ENCODE results near the gene RNASET2.

Gene RNASET2, protein sequence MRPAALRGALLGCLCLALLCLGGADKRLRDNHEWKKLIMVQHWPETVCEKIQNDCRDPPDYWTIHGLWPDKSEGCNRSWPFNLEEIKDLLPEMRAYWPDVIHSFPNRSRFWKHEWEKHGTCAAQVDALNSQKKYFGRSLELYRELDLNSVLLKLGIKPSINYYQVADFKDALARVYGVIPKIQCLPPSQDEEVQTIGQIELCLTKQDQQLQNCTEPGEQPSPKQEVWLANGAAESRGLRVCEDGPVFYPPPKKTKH

GRCh38 chr6:166956444-166957086 is at the start of gene RNASET2:
TSS of gene RNASET2 (minus strand) at chr6:166956550. CDS start at chr6:166956182, 368 bp downstream.
- peak; percentile 100 for DNase-seq

GRCh38 chr6:167005350-167006159 is 49.2 kb upstream of the RNASET2 start:
- no peak for DNase-seq

DNA sequence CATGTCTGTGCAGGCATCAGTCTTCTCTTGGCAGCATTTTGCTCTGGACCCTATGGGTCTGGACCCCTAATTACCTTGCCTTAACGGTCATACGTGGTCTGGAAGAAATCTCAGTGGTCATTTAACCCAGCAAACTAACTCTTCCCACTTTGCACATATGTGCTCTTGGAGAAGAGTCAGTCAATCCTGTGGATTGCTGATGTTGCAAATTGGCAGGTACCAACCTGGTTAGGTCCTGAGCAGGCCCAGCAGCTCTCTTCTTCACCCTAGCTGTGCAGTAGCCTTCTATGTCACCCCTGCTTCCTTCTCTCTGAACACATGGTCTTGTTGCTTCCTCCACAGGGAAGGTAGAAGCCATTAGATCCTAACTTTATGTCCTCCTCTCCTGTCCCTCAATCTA is 44.4 kb upstream of the RNASET2 start:
- DNase-seq = no peak

DNA sequence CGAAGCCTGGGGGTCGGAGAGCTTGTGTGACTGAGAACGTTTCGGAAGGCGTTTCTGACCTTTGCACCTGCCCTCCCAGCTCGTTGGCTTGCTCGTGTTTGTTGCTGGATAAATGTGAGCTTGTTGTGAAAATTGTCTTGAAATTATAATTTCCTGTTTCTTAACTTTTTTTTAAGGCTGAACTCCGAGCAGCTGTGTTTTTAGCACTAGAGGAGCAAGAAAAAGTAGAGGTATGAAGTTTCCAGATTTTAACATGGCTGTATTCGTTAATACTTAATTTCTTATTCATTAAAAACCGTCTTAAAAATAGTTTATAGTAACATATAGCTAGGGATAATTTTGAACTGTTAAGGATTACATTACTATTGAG is 43.5 kb upstream of the RNASET2 start:
- DNase-seq = no peak

DNA sequence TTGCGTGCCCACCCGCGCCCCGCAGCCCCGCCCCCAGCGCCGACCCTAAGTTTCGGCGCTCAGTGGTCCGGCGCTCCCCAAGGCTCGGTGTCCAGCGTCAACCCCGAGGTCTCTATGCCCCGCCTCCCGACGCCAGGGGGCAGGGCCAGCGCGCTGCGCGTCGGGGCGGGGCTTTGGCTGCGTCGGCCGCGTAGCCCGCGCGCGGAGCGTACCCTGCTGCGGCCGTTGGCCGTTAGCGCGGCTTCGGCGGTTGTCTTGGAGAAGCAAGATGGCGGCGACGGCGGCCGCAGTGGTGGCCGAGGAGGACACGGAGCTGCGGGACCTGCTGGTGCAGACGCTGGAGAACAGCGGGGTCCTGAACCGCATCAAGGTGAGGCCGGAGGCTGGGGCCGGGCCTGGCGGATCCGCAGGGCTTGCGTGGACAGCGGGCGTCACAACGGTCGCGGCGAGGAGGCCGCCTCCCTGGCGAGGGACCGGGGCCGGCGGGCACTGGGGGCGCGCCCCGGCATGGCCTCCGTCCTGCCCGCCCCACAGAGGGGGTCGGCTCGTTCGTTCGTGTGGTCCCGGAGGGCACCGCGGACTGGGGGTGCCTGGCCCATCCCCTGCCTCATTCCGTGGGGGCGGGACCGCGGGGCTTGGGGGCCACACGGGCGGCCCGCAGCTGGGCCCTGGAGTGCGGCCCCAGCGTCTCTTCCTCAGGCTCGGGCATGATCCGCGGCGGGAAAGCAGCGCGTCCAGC is 43.0 kb upstream of the RNASET2 start, which contains the start of gene CEP43:
Gene CEP43 (plus strand): TSS at position 253 of the 739 bp plus-strand sequence. CDS start 16 bp downstream, at position 269.
- peak; percentile 88 to 91 for DNase-seq

DNA sequence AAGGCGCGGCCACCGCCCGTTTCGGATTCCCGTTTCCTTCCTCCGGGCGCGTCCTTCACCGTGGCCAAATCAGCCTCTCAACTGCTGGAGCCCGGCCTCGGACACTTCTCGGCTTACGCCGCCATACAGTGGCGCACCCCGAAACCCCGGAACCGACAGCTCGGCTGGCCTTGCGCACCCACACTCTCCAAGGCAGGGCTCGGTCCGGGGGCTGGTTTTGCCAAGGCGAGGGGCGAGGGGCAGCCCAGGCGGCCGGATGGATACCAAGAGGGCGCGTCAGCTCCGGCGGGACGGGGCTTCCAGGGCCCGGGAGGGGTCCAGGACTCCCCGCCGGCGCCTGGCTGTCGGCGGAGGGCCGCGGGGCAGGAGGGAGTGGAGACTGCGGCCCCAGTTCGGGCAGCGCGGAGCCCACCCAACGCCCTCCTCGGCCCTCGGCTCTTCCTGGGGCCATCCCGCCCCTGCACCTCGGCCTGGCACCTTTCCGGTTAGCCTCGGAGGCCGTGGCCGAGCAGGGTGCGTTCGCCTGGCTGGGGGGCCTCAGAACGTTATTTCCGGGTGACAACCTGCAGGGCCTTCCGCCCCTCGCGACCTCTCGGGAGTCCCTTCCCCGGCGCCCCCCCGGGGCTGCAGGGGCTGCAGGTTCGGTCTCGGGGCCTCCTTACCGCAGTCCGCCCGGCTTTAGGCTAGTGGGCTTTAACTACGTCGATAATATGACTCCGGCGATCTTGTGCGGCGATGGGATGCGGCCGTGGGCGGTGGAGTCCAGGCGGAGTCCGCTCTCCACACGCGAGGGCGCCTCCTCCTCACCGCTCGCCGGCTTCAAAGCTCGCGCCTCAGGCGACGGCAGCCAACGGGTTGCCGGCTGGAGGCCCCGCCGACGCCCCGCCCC is 42.1 kb upstream of the RNASET2 start:
- DNase-seq = peak; percentile 26 to 27

GRCh38 chr6:166997768-166998255 is 41.5 kb upstream of the RNASET2 start:
- DNase-seq = peak; percentile 58 to 69

GRCh38 chr6:166997348-166997747 is 41.0 kb upstream of the RNASET2 start:
- DNase-seq = no peak

GRCh38 chr6:166996406-166996805 is 40.1 kb upstream of the RNASET2 start:
- DNase-seq = no peak

GRCh38 chr6:166989427-166990032 is 33.2 kb upstream of the RNASET2 start:
- DNase-seq = peak; percentile 38 to 49

DNA sequence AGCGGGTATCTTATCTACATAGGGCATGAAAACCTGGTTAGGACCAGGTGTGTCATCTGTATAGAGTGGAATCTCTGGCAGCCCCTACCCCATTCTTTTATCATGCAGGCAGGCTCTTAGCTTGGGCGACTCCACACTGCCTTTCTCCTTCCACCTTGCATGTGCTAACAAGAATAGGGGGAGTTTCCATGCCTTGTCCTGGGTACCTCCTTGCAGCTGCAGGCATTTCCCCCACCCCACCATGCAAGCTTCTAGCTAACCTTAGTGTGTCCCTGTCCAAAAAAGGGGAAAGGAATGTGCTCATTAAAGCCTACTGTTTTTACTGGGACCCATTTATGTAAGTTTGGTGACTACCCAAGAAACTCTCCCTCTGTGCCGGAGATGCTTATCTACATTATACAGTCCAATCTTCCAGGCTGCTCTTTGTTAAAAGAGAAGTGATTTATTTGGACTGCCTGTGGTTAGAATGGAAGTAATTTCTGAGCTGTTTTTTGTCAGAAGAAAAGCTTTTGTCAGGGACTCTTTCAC is 32.4 kb upstream of the RNASET2 start:
- no peak for DNase-seq

GRCh38 chr6:166987930-166988329 is 31.6 kb upstream of the RNASET2 start:
- no peak for DNase-seq

GRCh38 chr6:166987448-166987847 is 31.1 kb upstream of the RNASET2 start:
- no peak for DNase-seq

GRCh38 chr6:166980738-166981137 is 24.4 kb upstream of the RNASET2 start:
- no peak for DNase-seq

GRCh38 chr6:166977621-166978525 is 21.5 kb upstream of the RNASET2 start:
- no peak for DNase-seq

GRCh38 chr6:166976636-166977035 is 20.3 kb upstream of the RNASET2 start:
- no peak for DNase-seq

- no peak for DNase-seq
Measured at GRCh38 chr6:166972101-166972500, 15.8 kb upstream of the RNASET2 start.

DNA sequence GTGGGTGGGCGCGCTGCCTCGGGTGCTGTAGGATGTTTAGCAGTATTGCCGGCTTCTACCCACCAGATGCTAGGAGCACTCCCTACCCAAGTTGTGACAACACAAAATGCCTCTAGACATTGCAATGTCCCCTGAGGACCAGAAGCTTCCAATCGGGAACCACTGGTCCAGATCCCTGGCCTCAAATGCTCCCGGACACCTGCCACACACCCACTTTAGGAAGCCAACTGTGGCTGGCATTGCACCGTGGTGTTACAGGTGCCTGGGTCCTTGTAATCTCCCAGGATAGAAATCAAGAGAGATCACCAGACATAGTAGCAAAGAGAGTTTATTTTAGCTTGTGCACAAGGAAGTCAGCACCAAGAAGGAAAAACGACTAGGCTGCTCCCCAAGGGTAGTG is 14.9 kb upstream of the RNASET2 start:
- no peak for DNase-seq

DNA sequence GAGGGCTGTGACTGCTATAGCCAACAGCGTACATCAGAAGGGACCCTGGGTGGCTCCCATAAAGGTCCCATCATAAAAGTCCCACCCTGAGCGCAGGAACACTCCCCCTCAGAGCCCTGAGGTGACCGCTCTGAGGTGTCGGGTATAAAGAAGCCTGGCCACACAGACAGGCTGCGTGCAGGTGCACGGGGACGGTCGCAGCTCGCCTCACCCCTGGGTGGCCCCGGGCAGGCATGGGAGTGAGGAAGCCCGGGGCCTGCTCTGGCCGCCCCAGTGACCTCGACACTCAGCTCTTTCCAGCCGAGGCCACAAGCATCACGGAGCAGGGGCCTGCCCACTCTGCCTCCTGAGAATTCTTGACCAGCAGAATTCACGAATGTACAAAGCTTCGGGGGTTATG is 14.4 kb upstream of the RNASET2 start:
- DNase-seq = no peak

DNA sequence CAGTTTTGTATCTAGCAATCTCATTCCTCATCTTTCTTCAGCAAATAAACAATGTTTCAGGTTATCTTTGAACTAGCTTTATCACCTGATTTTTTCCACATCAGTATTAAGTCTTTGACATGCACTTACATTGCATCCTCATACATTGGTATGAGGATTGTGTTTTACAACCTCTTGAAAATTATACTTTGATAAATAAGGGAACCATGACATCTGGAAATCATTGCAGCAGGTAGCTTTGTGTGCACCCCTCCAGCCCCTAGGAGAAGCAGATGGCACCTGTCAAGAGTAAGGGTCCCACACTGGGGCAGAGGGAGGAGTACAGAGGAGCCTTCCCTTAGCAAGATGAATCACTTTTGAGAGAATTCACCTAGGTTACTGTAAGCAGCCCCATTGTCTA is 13.7 kb upstream of the RNASET2 start:
- DNase-seq = no peak

All from stimulated activated CD4-positive, alpha-beta T cell treated with anti-CD3 and anti-CD28 coated beads, Interleukin-2, amount 100 ng/mL, for 24 hours (primary cell).